Colonic mucosa (tissue), 4 donors: ENCODE results near the gene TSPAN13. TPM values are rescaled to one million over a fixed set of nuclear protein-coding genes. Genes with fewer than 3 reads are reported as not detected.
A peak's percentile ranks its signal among the peaks of the same experiment; 100 is the strongest.

Source experiments
- DNase-seq: peaks from one replicate; pipeline ENCODE4 v3.0.0-alpha.2; 2020
- H3K27ac ChIP-seq: fragments of 200-600 bp; one replicate; pipeline ENCODE4 v1.8.0; 2021
- H3K27me3 ChIP-seq: fragments of 200-600 bp; one replicate; pipeline ENCODE4 v1.8.0; 2021
- H3K36me3 ChIP-seq: fragments of 200-600 bp; one replicate; pipeline ENCODE4 v1.8.0; 2021
- H3K4me1 ChIP-seq: fragments of 200-600 bp; one replicate; pipeline ENCODE4 v1.8.0; 2021; ENCODE audit warnings: mild to moderate bottlenecking
- H3K4me3 ChIP-seq: fragments of 200-600 bp; one replicate; pipeline ENCODE4 v1.8.0; 2021
- H3K9ac ChIP-seq, 2 donors: one replicate each; pipeline ENCODE4 v1.7.0; 2013; ENCODE audit warnings: control low read depth in 2 of 2, low read depth in 2 of 2, low read length in 2 of 2
- H3K9me3 ChIP-seq: fragments of 200-600 bp; one replicate; pipeline ENCODE4 v1.8.0; 2021
- intact Hi-C: fragments of 100-400 bp; cut with DNase I; formaldehyde crosslinking; loops from one replicate; pipeline ENCODE4 v1.14.1; 2022
- total RNA-seq, 2 donors: library from RNA; stranded (reverse); fragmentation: NEBNext Ultra II Directional in 1 of 2; extraction: Animal tissue kit (Norgen Biotek cat#: 25700) in 1 of 2; gene quantifications; one replicate each; pipeline ENCODE4 v1.2.1, GENCODE V29; 2021
- TF ChIP-seq, protein P1 (sequence below): fragments of 200-600 bp; IDR thresholded peaks from one replicate; pipeline ENCODE4 v1.8.0; 2022; ENCODE audit warnings: antibody characterized with exemption, mild to moderate bottlenecking
- donor health status: healthy.
- donor health status: DM: no; HTN: no; CAD: no.
- donor health status: DM: no; HTN: no; CAD: no.

The TSPAN13 gene
- total RNA-seq, 2 donors from 2014 or later = 151 to 156 TPM

DNA sequence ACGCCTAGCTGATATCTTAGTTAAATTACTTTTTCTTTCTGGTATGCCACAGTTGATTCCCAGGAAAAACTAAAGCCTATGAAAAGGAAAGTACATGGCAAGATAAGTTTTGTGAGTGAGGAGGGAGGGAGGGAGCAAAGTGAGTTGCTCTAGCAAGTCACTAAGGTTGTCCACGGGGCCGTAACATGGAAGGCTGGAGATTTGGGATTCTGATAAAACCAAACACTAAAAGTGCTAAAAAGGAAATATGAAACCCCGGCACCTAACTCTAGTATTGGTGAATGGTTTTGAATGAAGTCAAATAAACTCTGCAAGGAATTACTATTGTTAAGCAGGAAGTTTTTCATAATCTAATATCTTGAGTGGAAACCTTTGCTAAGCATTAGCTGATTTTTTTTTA is 49.6 kb downstream of the TSPAN13 start:
- TF ChIP-seq, protein P1, sequence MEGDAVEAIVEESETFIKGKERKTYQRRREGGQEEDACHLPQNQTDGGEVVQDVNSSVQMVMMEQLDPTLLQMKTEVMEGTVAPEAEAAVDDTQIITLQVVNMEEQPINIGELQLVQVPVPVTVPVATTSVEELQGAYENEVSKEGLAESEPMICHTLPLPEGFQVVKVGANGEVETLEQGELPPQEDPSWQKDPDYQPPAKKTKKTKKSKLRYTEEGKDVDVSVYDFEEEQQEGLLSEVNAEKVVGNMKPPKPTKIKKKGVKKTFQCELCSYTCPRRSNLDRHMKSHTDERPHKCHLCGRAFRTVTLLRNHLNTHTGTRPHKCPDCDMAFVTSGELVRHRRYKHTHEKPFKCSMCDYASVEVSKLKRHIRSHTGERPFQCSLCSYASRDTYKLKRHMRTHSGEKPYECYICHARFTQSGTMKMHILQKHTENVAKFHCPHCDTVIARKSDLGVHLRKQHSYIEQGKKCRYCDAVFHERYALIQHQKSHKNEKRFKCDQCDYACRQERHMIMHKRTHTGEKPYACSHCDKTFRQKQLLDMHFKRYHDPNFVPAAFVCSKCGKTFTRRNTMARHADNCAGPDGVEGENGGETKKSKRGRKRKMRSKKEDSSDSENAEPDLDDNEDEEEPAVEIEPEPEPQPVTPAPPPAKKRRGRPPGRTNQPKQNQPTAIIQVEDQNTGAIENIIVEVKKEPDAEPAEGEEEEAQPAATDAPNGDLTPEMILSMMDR = no peak
- Histone ChIP-seq H3K9ac (peak overlapping the region in 1 of 2 donors; percentile 71), H3K4me3 (peak overlapping the region; percentile 43), H3K4me1 (no peaks in the 10 kb centered on the region), H3K27ac (peak overlapping the region; percentile 83), H3K9me3 (no peaks in the 10 kb centered on the region), H3K36me3 (no peaks in the 10 kb centered on the region), H3K27me3 (no peaks in the 10 kb centered on the region)
- no peak for DNase-seq
- intact Hi-C loops = loop anchor here (5.0 kb wide), 1 partner anchor 79 kb away; the partner anchor contains the start of gene AGR3

DNA sequence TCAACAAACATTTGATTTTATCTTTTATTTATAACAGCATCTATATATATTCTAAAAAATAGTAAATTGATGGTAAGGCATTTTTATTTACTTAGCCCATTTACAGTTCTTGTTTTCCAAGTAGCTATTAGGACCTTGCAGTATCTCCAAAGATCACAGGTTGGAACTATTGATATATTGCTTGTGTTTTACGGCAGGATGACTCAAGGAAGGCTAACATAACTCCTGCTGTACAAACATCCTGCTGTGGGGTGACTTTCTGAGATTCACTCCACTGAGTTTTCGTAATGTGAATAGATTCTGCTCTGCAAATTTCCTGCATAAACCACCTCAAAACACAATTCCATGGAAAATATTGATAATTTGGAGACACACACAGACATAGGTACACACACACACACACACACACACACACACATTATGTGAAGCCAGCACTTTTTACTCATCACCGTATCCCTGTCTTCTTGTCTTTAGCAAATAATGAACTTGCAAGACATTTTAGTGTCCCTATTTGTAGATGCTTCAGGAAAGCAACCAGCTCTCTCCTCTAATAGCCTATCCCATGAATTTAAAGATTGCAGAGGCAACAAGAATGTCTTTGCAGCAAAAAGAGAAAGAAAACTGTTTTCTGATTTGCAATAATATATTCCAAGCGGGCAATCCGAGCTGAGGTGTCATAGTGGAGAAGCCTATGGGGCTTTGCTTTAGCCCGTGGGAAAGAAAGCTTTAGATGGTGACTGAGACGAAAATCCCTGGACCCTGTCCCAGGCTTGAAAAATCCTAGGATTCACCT is 50.5 kb downstream of the TSPAN13 start:
- peak overlapping the region; percentile 43 for H3K4me3 ChIP-seq
- no peaks in the 10 kb centered on the region for H3K4me1 ChIP-seq
- intact Hi-C loops = loop anchor here (5.0 kb wide), 1 partner anchor 78 kb away; the partner anchor contains the start of gene AGR3
- H3K27ac ChIP-seq = peak overlapping the region; percentile 83
- H3K9ac ChIP-seq = peak overlapping the region; percentile 20 to 71
- H3K36me3 ChIP-seq = no peaks in the 10 kb centered on the region
- H3K27me3 ChIP-seq = no peaks in the 10 kb centered on the region
- DNase-seq = no peak
- TF ChIP-seq, protein P1 = no peak
- H3K9me3 ChIP-seq = no peaks in the 10 kb centered on the region

DNA sequence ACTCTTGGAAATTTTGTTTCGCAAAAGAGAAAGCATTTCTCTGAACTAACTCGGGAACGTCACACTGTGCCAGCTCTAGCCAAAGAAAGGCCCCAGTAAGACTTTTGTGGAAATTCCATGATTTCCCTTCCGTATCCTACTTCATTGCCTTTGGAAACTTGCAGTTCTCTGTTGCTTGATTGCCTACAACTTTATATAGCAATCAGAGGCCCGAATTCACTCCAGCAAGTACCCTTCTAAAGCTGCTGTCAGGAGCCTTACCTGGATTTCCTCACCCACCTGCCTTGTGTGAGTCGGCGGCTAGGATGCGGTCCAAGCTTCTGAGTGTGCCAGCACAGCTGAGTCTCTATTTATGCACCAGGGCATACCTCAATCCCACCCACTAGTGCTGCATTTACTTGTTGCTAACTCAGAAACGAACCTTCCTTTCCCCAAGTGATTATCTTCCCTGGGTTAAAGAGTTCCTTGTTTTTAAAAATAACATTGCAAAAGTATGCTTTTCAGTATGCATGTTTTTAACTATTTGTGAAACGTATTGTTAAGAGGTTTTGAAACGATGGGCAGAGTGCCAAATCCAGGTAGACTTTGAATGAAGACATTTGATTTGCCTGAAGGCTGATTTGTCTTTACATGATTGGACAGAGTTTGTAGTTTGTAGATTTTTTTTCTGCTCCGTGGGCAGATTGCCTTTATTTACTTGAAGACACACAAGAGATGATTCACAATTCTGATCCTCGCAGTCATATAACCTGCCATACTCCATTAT is 51.3 kb downstream of the TSPAN13 start, which contains the start of gene AGR2:
Gene AGR2 (minus strand): TSS at position 326 of the 766 bp plus-strand sequence. CDS start 3,203 bp downstream, outside the sequence.
- TF ChIP-seq, protein P1 = no peak
- Histone ChIP-seq H3K9ac (peak within 1 kb of the TSS; percentile 20 to 71), H3K36me3 (no peaks in the 10 kb centered on the region), H3K27me3 (no peaks in the 10 kb centered on the region), H3K4me3 (peak within 1 kb of the TSS; percentile 43), H3K4me1 (no peaks in the 10 kb centered on the region), H3K27ac (peak within 1 kb of the TSS; percentile 83), H3K9me3 (no peaks in the 10 kb centered on the region)
- peak; percentile 95 for DNase-seq
- intact Hi-C loops = loop anchor here (5.0 kb wide), 1 partner anchor 77 kb away; the partner anchor contains the start of gene AGR3

DNA sequence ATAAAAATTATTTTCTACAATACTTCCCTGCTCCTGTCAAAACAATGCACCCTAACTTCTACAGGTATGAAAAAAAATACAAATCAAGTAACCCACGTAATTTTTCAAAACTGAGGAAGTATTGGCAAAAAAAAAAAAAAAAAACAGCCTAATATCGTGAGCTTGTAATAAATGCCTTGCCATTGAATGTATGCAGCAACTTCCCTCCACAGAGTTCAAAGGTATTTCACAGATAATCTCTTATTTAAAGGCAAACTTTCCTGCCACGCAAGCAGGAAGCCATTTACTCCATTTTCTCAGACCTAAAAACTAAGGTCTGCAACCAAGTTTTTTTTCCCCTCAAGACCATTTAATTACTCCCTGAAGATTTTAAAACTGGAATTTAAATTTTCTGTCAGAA is 51.9 kb downstream of the TSPAN13 start:
- H3K4me3 ChIP-seq = no peak overlapping the region
- H3K27ac ChIP-seq = peak overlapping the region; percentile 83
- no peaks in the 10 kb centered on the region for H3K36me3 ChIP-seq
- no peaks in the 10 kb centered on the region for H3K4me1 ChIP-seq
- no peak overlapping the region for H3K9ac ChIP-seq
- peak; percentile 16 for DNase-seq
- intact Hi-C loops = no loop called here
- H3K27me3 ChIP-seq = no peaks in the 10 kb centered on the region
- TF ChIP-seq, protein P1 = no peak
- no peaks in the 10 kb centered on the region for H3K9me3 ChIP-seq

DNA sequence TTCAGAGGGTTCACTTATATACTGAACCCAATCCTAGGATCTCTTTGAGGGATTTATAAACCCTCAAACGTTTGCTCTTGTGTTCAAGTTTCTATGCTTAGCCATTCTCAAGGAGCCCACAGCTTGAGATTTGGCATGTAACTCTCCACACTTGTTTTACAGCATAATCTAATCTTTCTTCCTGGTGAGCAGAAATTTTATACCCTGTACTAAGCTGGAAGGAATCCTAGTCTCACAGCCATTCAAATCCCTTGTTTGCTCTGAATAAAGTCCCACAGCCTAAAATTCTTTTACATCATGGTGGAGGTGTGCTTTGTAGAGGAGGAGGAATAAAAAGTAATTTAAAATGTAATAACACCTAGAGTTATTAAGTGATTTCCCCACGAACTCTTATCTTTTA is 56.6 kb downstream of the TSPAN13 start:
- H3K36me3 ChIP-seq = no peaks in the 10 kb centered on the region
- DNase-seq = no peak
- no peaks in the 10 kb centered on the region for H3K9me3 ChIP-seq
- no peaks in the 10 kb centered on the region for H3K4me1 ChIP-seq
- H3K27me3 ChIP-seq = no peaks in the 10 kb centered on the region
- no peak overlapping the region for H3K4me3 ChIP-seq
- TF ChIP-seq, protein P1 = no peak
- H3K27ac ChIP-seq = peak overlapping the region; percentile 77
- no peak overlapping the region for H3K9ac ChIP-seq
- intact Hi-C loops = no loop called here
